Endothelial cell of umbilical vein (primary cell): ENCODE measurements around the gene SENP7. TPM values are rescaled to one million over a fixed set of nuclear protein-coding genes. Genes with fewer than 3 reads are reported as not detected.

Source experiments
- BruUV-seq: library from RNA; stranded (reverse); fragments of 400-500 nt; replicated peaks from 2 replicates; lab custom pipeline; 2021; lab: Mats Ljungman, UMichigan
- CTCF ChIA-PET: fragments of 300-600, 350-600 bp; sonication (Branson Sonifier 250); formaldehyde crosslinking; loops from one replicate; lab custom pipeline; 2021; ENCODE audit warnings: antibody characterized with exemption, inconsistent platforms; lab: Charles Lee
- POLR2A ChIA-PET: fragments of 300-600, 350-600 bp; sonication (Branson Sonifier 250); formaldehyde crosslinking; loops from one replicate; lab custom pipeline; 2021; ENCODE audit warnings: antibody characterized with exemption, inconsistent platforms; lab: Charles Lee
- DNase-seq: peaks from one replicate; pipeline ENCODE4 v3.0.0-alpha.2; 2011; ENCODE audit warnings: low read depth, low spot score
- FAIRE-seq: peaks from 2 replicates; lab custom pipeline; 2011; peaks lifted over from hg19 to GRCh38; lab: Jason Lieb, UNC
- H2AFZ ChIP-seq: 2 replicates; pipeline ENCODE4 v1.6.0; 2012; ENCODE audit warnings: low read depth, low read length, control low read depth, inconsistent platforms
- H3K27ac ChIP-seq: 2 replicates; pipeline ENCODE4 v1.5.1; 2011; ENCODE audit warnings: low read depth, mild to moderate bottlenecking, control low read depth, low read length, moderate library complexity; ENCODE audit not compliant: insufficient read depth
- H3K27me3 ChIP-seq, 2 experiments: 2 replicates each; pipeline versions ENCODE4 v1.6.0 to v1.6.1; 2011; ENCODE audit warnings: low read length in 2 of 2, mixed read lengths in 1 of 2; ENCODE audit not compliant: control insufficient read depth in 2 of 2, insufficient read depth in 2 of 2
- H3K36me3 ChIP-seq, 2 experiments: 2 replicates in 1 of 2; 3 replicates in 1 of 2; pipeline ENCODE4 v1.5.1; 2011; ENCODE audit warnings: low read length in 2 of 2, mild to moderate bottlenecking in 1 of 2, moderate library complexity in 1 of 2; ENCODE audit not compliant: control insufficient read depth in 2 of 2, insufficient read depth in 2 of 2; ENCODE audit errors: extremely low read depth in 1 of 2
- H3K4me1 ChIP-seq: 3 replicates; pipeline ENCODE4 v1.5.1; 2011; ENCODE audit warnings: mild to moderate bottlenecking, low read length; ENCODE audit not compliant: control insufficient read depth, insufficient read depth; ENCODE audit errors: extremely low read depth
- H3K4me2 ChIP-seq: 2 replicates; pipeline ENCODE4 v1.6.1; 2011; ENCODE audit warnings: low read length, control low read depth, mixed read lengths; ENCODE audit not compliant: insufficient read depth
- H3K4me3 ChIP-seq, 3 experiments: fragments of 200-600 bp in 1 of 3; sonication (generic), shearing (Covaris generic) in 1 of 3; replicated peaks in 1 of 3; 2 replicates each; pipeline ENCODE4 v1.5.1; 2011 to 2016; ENCODE audit warnings: control low read depth in 3 of 3, low read length in 3 of 3, mild to moderate bottlenecking in 2 of 3, inconsistent platforms in 1 of 3, low read depth in 1 of 3, moderate library complexity in 1 of 3; ENCODE audit not compliant: insufficient read depth in 1 of 3
- H3K79me2 ChIP-seq: 2 replicates; pipeline ENCODE4 v1.6.0; 2012; ENCODE audit warnings: low read length, inconsistent platforms; ENCODE audit not compliant: control insufficient read depth, insufficient read depth
- H3K9ac ChIP-seq: replicated peaks from 2 replicates; pipeline ENCODE3; 2011; ENCODE audit warnings: low read length, control low read depth; ENCODE audit not compliant: insufficient read depth; ENCODE audit errors: extremely low read depth
- H3K9me1 ChIP-seq: replicated peaks from 3 replicates; pipeline ENCODE4 v1.6.0; 2011; ENCODE audit warnings: mild to moderate bottlenecking, low read length; ENCODE audit not compliant: control insufficient read depth, insufficient read depth; ENCODE audit errors: extremely low read depth
- H3K9me3 ChIP-seq: replicated peaks from 2 replicates; pipeline ENCODE4 v1.5.1; 2012; ENCODE audit warnings: low read length, inconsistent platforms; ENCODE audit not compliant: control insufficient read depth, insufficient read depth
- H4K20me1 ChIP-seq: replicated peaks from 2 replicates; pipeline ENCODE3; 2011; ENCODE audit warnings: mild to moderate bottlenecking, low read length; ENCODE audit not compliant: control insufficient read depth, insufficient read depth; ENCODE audit errors: extremely low read depth
- CTCF ChIP-seq, 2 donors: IDR thresholded peaks; 1 replicate in 1 of 2; 2 replicates in 1 of 2; pipeline ENCODE4 v1.5.1; 2011; ENCODE audit warnings: low read length in 2 of 2, mild to moderate bottlenecking in 2 of 2, moderate library complexity in 2 of 2, control low read depth in 1 of 2, inconsistent platforms in 1 of 2, low read depth in 1 of 2; ENCODE audit not compliant: insufficient read depth in 1 of 2; ENCODE audit errors: extremely low read depth in 1 of 2
- EZH2 ChIP-seq: IDR thresholded peaks from 2 replicates; pipeline ENCODE4 v1.6.1; 2012; ENCODE audit warnings: borderline replicate concordance, low read depth, mild to moderate bottlenecking, moderate library complexity, low read length, inconsistent platforms; ENCODE audit not compliant: severe bottlenecking
- FOS ChIP-seq: IDR thresholded peaks from 2 replicates; pipeline ENCODE4 v1.6.1; 2011; ENCODE audit warnings: mild to moderate bottlenecking, low read length, moderate library complexity, borderline replicate concordance; ENCODE audit not compliant: insufficient read depth
- GATA2 ChIP-seq: IDR thresholded peaks from 2 replicates; pipeline ENCODE4 v1.7.0; 2011; ENCODE audit warnings: low read depth, mild to moderate bottlenecking, moderate library complexity, mixed read lengths, low read length; ENCODE audit not compliant: insufficient read length, insufficient read depth
- JUN ChIP-seq: IDR thresholded peaks from 2 replicates; pipeline ENCODE4 v1.6.1; 2011; ENCODE audit warnings: borderline replicate concordance, low read depth; ENCODE audit not compliant: insufficient read length, insufficient read depth
- MAX ChIP-seq: IDR thresholded peaks from 2 replicates; pipeline ENCODE4 v1.6.1; 2011; ENCODE audit not compliant: insufficient read depth, insufficient read length
- MYC ChIP-seq: IDR thresholded peaks from one replicate; pipeline ENCODE4 v1.6.1; 2011; ENCODE audit warnings: mild to moderate bottlenecking, low read depth, low read length
- POLR2A ChIP-seq: IDR thresholded peaks from 2 replicates; pipeline ENCODE4 v1.6.1; 2012; ENCODE audit warnings: low read depth, mild to moderate bottlenecking, control low read depth, low read length
- POLR2AphosphoS5 ChIP-seq: IDR thresholded peaks from 2 replicates; pipeline ENCODE4 v1.6.1; 2012; ENCODE audit warnings: low read depth, mild to moderate bottlenecking, control low read depth, low read length, moderate library complexity; ENCODE audit not compliant: insufficient read depth
- dilution Hi-C: fragments of 300-500 bp; cut with MboI; formaldehyde crosslinking; loops from one replicate; pipeline ENCODE4 v1.15.0; 2019; ENCODE audit warnings: low sequenced_read_pairs; ENCODE audit not compliant: extremely low pct_ligation_motif_present
- intact Hi-C: fragments of 100-400 bp; cut with micrococcal nuclease; formaldehyde crosslinking; loops from one replicate; pipeline ENCODE4 v1.10.0; 2022
- polyA plus RNA-seq, 4 experiments: library from polyadenylated mRNA; depleted of rRNA in 3 of 4; stranded (reverse) in 3 of 4; unstranded in 1 of 4; fragments of >200 nt; gene quantifications; 2 replicates each; pipeline versions ENCODE4 v1.2.1 to v1.2.3, GENCODE V29; 2011 to 2012; ENCODE audit warnings: missing spikeins in 1 of 4
- total RNA-seq: library from RNA; stranded (reverse); gene quantifications from 2 replicates; pipeline ENCODE4 v1.2.3, GENCODE V29; 2021

The SENP7 gene
- total and polyA plus RNA-seq, 2 donors (not counting 3 experiments of a cell fraction or from before 2014, with no cell fraction given), result 5.1 to 18.7 TPM

GRCh38 chr3:101292027-101292426 is 221.0 kb downstream of the SENP7 start:
- TF ChIP-seq POLR2AphosphoS5, result no peak
- no peak for TF ChIP-seq JUN
- no peak for TF ChIP-seq CTCF (IDR thresholded peaks at IDR 0.05; ENCODE audit: extremely low read depth in 1 of 2, insufficient read depth in 1 of 2, low read depth in 1 of 2, low read length in 2 of 2)
- no peak for TF ChIP-seq MAX
- TF ChIP-seq GATA2, result no peak
- no peak for TF ChIP-seq FOS
- TF ChIP-seq MYC, result no peak
- no peak for TF ChIP-seq EZH2
- TF ChIP-seq POLR2A, result no peak
- CTCF ChIA-PET, result no interaction called here
- Histone ChIP-seq H3K27ac (no peak overlapping the region), H3K4me3 (no peak overlapping the region), H3K4me1 (no peaks in the 10 kb centered on the region), H3K36me3 (no peaks in the 10 kb centered on the region), H2AFZ (no peak overlapping the region), H3K9me3 (no peaks in the 10 kb centered on the region), H3K9me1 (no peaks in the 10 kb centered on the region), H3K9ac (no peak overlapping the region), H3K27me3 (no peaks in the 10 kb centered on the region), H3K4me2 (no peak overlapping the region), H3K79me2 (no peaks in the 10 kb centered on the region), H4K20me1 (no peaks in the 10 kb centered on the region)
- no peak for FAIRE-seq
- DNase-seq, result no peak
- dilution Hi-C loops, result no loop called here
- POLR2A ChIA-PET, result no interaction called here
- no TSS peak for BruUV-seq
- intact Hi-C loops, result no loop called here
